Measurements from ENCODE around the gene VASH2.
"Not testable (repeated sequence)": the region's sequence is repeated elsewhere in the genome, so short reads cannot be mapped to it uniquely, and the experiment has no call there.

The VASH2 gene

DNA sequence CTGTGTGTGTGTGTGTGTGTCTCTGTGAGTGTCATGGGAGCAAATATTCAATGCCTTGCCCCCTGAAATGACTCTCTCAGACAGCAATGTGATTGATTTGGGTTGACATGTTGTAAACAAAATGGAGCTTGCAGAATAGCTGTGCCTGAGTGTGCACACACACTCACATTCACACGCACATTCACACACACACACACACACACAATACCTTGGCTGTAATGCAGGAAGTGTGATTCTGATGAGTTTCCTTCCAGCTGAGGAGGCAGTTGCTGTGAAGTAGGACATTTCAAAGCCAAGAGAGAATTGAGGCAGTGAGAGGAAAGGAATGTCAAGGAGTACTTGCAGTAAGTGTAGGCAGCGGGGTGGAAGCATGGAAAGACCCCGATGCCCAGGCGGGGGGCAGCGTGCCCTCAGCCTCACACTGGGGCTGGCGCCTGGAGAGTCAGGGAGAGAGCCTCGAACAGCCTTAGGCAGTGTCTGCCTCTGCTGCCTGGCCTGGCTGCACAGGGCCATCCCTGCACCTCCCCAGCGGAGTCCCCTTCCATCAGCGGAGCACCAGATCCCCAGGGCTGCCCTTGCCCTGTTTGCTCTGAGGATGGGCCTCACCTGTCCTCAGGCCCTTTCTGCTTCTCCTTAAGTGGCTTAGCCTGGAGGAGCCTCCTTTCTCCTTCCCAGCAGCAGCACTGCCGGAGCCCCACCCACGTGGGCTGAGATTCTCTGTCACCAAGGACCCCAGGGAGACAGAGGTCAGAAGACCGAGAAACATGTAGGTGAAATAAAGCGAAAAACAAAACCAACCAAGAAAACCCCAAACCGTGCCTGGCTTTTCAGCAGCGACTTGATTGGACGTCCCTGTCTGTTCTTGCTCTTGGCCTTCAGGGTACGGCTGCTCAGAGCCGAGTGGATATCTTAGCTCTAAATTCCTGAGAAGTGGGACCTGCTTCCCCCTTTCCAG, 9.2 kb downstream of the VASH2 start:
- TF ChIP-seq YY1 (IDR thresholded peaks at IDR 0.05; ENCODE audit: insufficient read depth, insufficient read length) (no peak), ZNF274 (IDR thresholded peaks at IDR 0.05; ENCODE audit: low read depth, low read length) (no peak), SUZ12 (IDR thresholded peaks at IDR 0.05; ENCODE audit: extremely low read depth, insufficient read depth, insufficient read length) (no peak)
- H3K9ac ChIP-seq (ENCODE audit: insufficient read length, low read depth) = no peak overlapping the region
- DNase-seq (ENCODE audit: low read depth, low spot score) = no peak
- no peaks in the 10 kb centered on the region for H3K9me3 ChIP-seq (ENCODE audit: insufficient read depth, low read length)
- H3K4me1 ChIP-seq (ENCODE audit: insufficient read depth, insufficient read length) = peaks cover 18% of the 10 kb centered on the region
- H3K4me3 ChIP-seq (ENCODE audit: insufficient read length, low read depth) = no peak overlapping the region
- H3K27me3 ChIP-seq (ENCODE audit: insufficient read depth, insufficient read length) = no peaks in the 10 kb centered on the region
- peaks cover 93% of the 10 kb centered on the region for H3K36me3 ChIP-seq (ENCODE audit: insufficient read depth, insufficient read length, low read length)

- no peak for DNase-seq (ENCODE audit: low read depth, low spot score)
- TF ChIP-seq YY1 (IDR thresholded peaks at IDR 0.05; ENCODE audit: insufficient read depth, insufficient read length) (no peak), SUZ12 (IDR thresholded peaks at IDR 0.05; ENCODE audit: extremely low read depth, insufficient read depth, insufficient read length) (no peak), ZNF274 (IDR thresholded peaks at IDR 0.05; ENCODE audit: low read depth, low read length) (no peak)
- Histone ChIP-seq H3K4me3 (ENCODE audit: insufficient read length, low read depth) (no peak overlapping the region), H3K36me3 (ENCODE audit: insufficient read depth, insufficient read length, low read length) (peaks cover 89% of the 10 kb centered on the region), H3K27me3 (ENCODE audit: insufficient read depth, insufficient read length) (no peaks in the 10 kb centered on the region), H3K4me1 (ENCODE audit: insufficient read depth, insufficient read length) (peaks cover 15% of the 10 kb centered on the region), H3K9ac (ENCODE audit: insufficient read length, low read depth) (no peak overlapping the region), H3K9me3 (ENCODE audit: insufficient read depth, low read length) (no peaks in the 10 kb centered on the region)
These were observed 10.6 kb downstream of the VASH2 start for GRCh38 chr1:212960932-212961331.

DNA sequence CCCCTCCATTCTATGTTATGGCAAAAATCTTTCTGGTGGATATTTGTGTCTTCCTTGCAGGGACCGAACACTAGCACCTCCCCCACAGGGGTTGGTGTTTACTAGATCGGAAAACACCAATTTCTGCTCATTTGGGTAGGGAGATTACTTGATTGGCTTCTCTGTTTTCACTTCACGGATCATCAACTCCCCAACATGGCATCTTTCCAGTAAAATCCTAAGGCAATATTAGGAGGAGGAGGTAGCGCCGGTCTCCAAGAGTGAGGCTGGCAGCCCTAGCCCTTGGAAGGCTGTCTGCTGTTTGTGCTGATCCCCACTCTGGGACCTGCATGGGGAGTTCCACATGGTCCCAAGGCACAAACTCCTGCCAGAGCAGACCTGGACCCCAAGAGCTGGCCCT, 12.2 kb downstream of the VASH2 start:
- Histone ChIP-seq H3K4me3 (ENCODE audit: insufficient read length, low read depth) (no peak overlapping the region), H3K36me3 (ENCODE audit: insufficient read depth, insufficient read length, low read length) (peaks cover 90% of the 10 kb centered on the region), H3K27me3 (ENCODE audit: insufficient read depth, insufficient read length) (no peaks in the 10 kb centered on the region), H3K9ac (ENCODE audit: insufficient read length, low read depth) (no peak overlapping the region), H3K4me1 (ENCODE audit: insufficient read depth, insufficient read length) (peaks cover 25% of the 10 kb centered on the region), H3K9me3 (ENCODE audit: insufficient read depth, low read length) (no peaks in the 10 kb centered on the region)
- no peak for TF ChIP-seq SUZ12 (IDR thresholded peaks at IDR 0.05; ENCODE audit: extremely low read depth, insufficient read depth, insufficient read length)
- TF ChIP-seq ZNF274 (IDR thresholded peaks at IDR 0.05; ENCODE audit: low read depth, low read length) = no peak
- no peak for TF ChIP-seq YY1 (IDR thresholded peaks at IDR 0.05; ENCODE audit: insufficient read depth, insufficient read length)
- DNase-seq (ENCODE audit: low read depth, low spot score) = no peak

DNA sequence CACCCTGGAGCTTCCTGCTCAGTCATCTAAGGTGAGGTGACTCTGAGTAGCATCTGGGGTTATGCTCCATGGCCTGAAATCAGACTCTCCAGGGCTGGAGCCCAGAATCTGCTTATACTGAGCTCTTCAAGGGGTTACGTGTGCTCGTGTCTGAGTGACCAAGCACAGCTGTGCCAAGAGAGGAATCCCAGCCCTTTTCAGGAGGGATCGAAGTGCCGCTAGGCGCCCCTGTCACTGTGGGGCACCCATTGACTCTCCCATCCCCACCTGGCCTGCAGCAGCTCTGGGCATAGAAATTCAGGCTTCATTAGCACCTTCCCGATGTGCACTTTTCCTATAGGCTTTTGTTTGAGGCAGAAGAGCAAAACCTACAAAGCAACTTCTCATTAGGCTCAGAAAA, 13.8 kb downstream of the VASH2 start:
- peaks cover 82% of the 10 kb centered on the region for H3K36me3 ChIP-seq (ENCODE audit: insufficient read depth, insufficient read length, low read length)
- TF ChIP-seq SUZ12 (IDR thresholded peaks at IDR 0.05; ENCODE audit: extremely low read depth, insufficient read depth, insufficient read length) = no peak
- H3K9ac ChIP-seq (ENCODE audit: insufficient read length, low read depth) = no peak overlapping the region
- no peak for DNase-seq (ENCODE audit: low read depth, low spot score)
- no peaks in the 10 kb centered on the region for H3K9me3 ChIP-seq (ENCODE audit: insufficient read depth, low read length)
- H3K4me1 ChIP-seq (ENCODE audit: insufficient read depth, insufficient read length) = peaks cover 28% of the 10 kb centered on the region
- no peak overlapping the region for H3K4me3 ChIP-seq (ENCODE audit: insufficient read length, low read depth)
- no peaks in the 10 kb centered on the region for H3K27me3 ChIP-seq (ENCODE audit: insufficient read depth, insufficient read length)

- Histone ChIP-seq H3K4me1 (ENCODE audit: insufficient read depth, insufficient read length) (peaks cover 24% of the 10 kb centered on the region), H3K36me3 (ENCODE audit: insufficient read depth, insufficient read length, low read length) (peaks cover 73% of the 10 kb centered on the region)
- not testable (repeated sequence) for H3K9me3 ChIP-seq (ENCODE audit: insufficient read depth, low read length); H3K4me3 ChIP-seq (ENCODE audit: insufficient read length, low read depth); DNase-seq (ENCODE audit: low read depth, low spot score); H3K9ac ChIP-seq (ENCODE audit: insufficient read length, low read depth); H3K27me3 ChIP-seq (ENCODE audit: insufficient read depth, insufficient read length)
These were observed 14.7 kb downstream of the VASH2 start for GRCh38 chr1:212964993-212965392.

GRCh38 chr1:212966616-212967015, 16.3 kb downstream of the VASH2 start:
- Histone ChIP-seq H3K4me1 (ENCODE audit: insufficient read depth, insufficient read length) (peaks cover 24% of the 10 kb centered on the region), H3K9me3 (ENCODE audit: insufficient read depth, low read length) (no peaks in the 10 kb centered on the region), H3K9ac (ENCODE audit: insufficient read length, low read depth) (no peak overlapping the region), H3K4me3 (ENCODE audit: insufficient read length, low read depth) (no peak overlapping the region), H3K36me3 (ENCODE audit: insufficient read depth, insufficient read length, low read length) (peaks cover 65% of the 10 kb centered on the region), H3K27me3 (ENCODE audit: insufficient read depth, insufficient read length) (no peaks in the 10 kb centered on the region)
- DNase-seq (ENCODE audit: low read depth, low spot score) = no peak
- no peak for TF ChIP-seq ZNF274 (IDR thresholded peaks at IDR 0.05; ENCODE audit: low read depth, low read length)
- TF ChIP-seq YY1 (IDR thresholded peaks at IDR 0.05; ENCODE audit: insufficient read depth, insufficient read length) = no peak
- no peak for TF ChIP-seq SUZ12 (IDR thresholded peaks at IDR 0.05; ENCODE audit: extremely low read depth, insufficient read depth, insufficient read length)

DNA sequence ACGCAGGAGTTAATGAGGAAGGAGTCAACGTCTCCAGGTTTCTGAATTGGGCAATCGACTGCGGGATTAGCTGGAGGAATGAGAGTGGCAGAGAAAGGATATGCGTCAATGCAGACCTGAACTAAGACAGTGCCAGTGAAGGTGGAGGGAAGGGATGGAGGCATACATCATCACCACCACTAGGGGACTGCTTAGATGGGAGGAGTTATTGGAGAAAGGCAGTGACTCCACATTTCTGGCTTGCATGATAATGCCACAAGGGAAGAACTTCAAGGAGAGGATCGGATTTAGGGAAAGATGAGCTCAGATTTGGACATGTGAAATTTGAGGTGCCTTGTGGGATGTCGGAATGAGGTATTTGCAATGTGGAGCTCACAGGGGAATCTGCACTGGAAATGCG, 17.5 kb downstream of the VASH2 start:
- DNase-seq (ENCODE audit: low read depth, low spot score) = peak; percentile 91
- Histone ChIP-seq H3K4me1 (ENCODE audit: insufficient read depth, insufficient read length) (peaks cover 27% of the 10 kb centered on the region), H3K36me3 (ENCODE audit: insufficient read depth, insufficient read length, low read length) (peaks cover 65% of the 10 kb centered on the region), H3K9ac (ENCODE audit: insufficient read length, low read depth) (no peak overlapping the region), H3K9me3 (ENCODE audit: insufficient read depth, low read length) (no peaks in the 10 kb centered on the region), H3K4me3 (ENCODE audit: insufficient read length, low read depth) (no peak overlapping the region), H3K27me3 (ENCODE audit: insufficient read depth, insufficient read length) (no peaks in the 10 kb centered on the region)
- TF ChIP-seq SUZ12 (IDR thresholded peaks at IDR 0.05; ENCODE audit: extremely low read depth, insufficient read depth, insufficient read length) (no peak), ZNF274 (IDR thresholded peaks at IDR 0.05; ENCODE audit: low read depth, low read length) (no peak), YY1 (IDR thresholded peaks at IDR 0.05; ENCODE audit: insufficient read depth, insufficient read length) (no peak)
